GM18526 (cell line): ENCODE results near the gene ATP13A5.

ENCODE experiments used
- POLR2A ChIP-seq: IDR thresholded peaks from 3 replicates; pipeline ENCODE4 v1.6.1; 2011; ENCODE audit not compliant: insufficient read length; ENCODE audit errors: extremely low read depth

The ATP13A5 gene

GRCh38 chr3:193253986-193254660, 124.4 kb downstream of the ATP13A5 start:
- TF ChIP-seq POLR2A: no peak

- no peak for TF ChIP-seq POLR2A
Measured at GRCh38 chr3:193250492-193250891, 128.1 kb downstream of the ATP13A5 start.

- no peak for TF ChIP-seq POLR2A
Measured at GRCh38 chr3:193248848-193249468, 129.6 kb downstream of the ATP13A5 start.

- TF ChIP-seq POLR2A: no peak
Measured at GRCh38 chr3:193243571-193243970, 135.0 kb downstream of the ATP13A5 start.

- no peak for TF ChIP-seq POLR2A
Measured at GRCh38 chr3:193241716-193242115, 136.8 kb downstream of the ATP13A5 start.

GRCh38 chr3:193240850-193241706, 137.5 kb downstream of the ATP13A5 start, which contains the start of gene PLAAT1:
PLAAT1 (plus strand) TSS chr3:193241222; CDS start chr3:193255651, 14,429 bp downstream.
- TF ChIP-seq POLR2A: no peak

GRCh38 chr3:193240436-193240849, 138.1 kb downstream of the ATP13A5 start:
- TF ChIP-seq POLR2A: no peak

GRCh38 chr3:193237030-193237429, 141.5 kb downstream of the ATP13A5 start:
- no peak for TF ChIP-seq POLR2A

- no peak for TF ChIP-seq POLR2A
Measured at GRCh38 chr3:193236599-193236998, 142.0 kb downstream of the ATP13A5 start.

- no peak for TF ChIP-seq POLR2A
Measured at GRCh38 chr3:193231201-193231600, 147.4 kb downstream of the ATP13A5 start.

- TF ChIP-seq POLR2A: no peak
Measured at GRCh38 chr3:193230610-193231009, 147.9 kb downstream of the ATP13A5 start.

- no peak for TF ChIP-seq POLR2A
Measured at GRCh38 chr3:193229851-193230420, 148.6 kb downstream of the ATP13A5 start.

GRCh38 chr3:193228206-193228605, 150.3 kb downstream of the ATP13A5 start:
- TF ChIP-seq POLR2A: no peak

GRCh38 chr3:193225302-193226125, 153.0 kb downstream of the ATP13A5 start:
- no peak for TF ChIP-seq POLR2A
